ENCODE measurements around the gene DRC1. TPM values are rescaled to one million over a fixed set of nuclear protein-coding genes. Genes with fewer than 3 reads are reported as not detected.

Gene DRC1
- total and polyA plus RNA-seq, 8 donors, result 0.19 to 0.54 TPM; not detected in 6

DNA sequence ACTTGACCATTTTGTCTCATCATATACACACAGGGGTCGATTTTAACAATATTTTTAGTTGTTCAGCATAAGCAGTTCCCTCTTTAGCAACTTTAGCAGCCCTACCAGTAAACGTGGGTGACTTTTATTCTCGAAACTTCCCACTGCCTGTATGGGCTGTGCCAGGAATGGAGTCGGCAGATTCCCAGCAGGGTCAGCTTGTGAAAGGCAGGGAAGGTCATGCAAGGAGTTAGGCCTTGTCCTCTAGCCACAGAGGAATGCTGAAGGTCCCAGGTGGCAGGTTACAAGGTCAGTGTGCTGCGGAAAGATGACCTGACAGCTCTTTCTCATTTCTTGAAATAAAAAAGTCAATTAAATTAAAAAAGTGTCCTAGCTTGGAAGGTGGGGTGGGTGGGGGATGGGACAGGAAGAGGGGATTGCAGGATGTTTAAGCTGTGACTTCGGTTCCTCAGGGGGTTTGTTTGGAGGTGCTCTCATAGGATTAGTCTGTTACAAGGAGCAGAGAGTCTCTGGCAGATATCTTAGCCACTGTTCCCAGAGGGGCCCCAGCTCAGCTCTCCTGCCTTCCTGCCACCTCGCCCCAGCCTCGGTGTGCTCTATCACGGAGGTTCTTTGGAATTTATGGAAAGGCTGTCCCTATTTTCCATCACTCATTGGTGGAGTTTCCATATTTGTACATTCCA lies 21.4 kb downstream of the DRC1 start:
- Histone ChIP-seq H3K9me3 (no peaks in the 10 kb centered on the region), H3K36me3 (no peaks in the 10 kb centered on the region), H3K4me1 (no peaks in the 10 kb centered on the region), H3K4me3 (no peak overlapping the region), H3K27ac (no peak overlapping the region), H3K27me3 (no peaks in the 10 kb centered on the region)
- ATAC-seq, result no peak
- no peak for DNase-seq
- intact Hi-C loops (cut with DNase I), result no loop called here
- 70 to 71% methylated on average over 9 of the region's 9 CpGs for WGBS, 2 donors
- no peak for FAIRE-seq
- TF ChIP-seq, protein P1, sequence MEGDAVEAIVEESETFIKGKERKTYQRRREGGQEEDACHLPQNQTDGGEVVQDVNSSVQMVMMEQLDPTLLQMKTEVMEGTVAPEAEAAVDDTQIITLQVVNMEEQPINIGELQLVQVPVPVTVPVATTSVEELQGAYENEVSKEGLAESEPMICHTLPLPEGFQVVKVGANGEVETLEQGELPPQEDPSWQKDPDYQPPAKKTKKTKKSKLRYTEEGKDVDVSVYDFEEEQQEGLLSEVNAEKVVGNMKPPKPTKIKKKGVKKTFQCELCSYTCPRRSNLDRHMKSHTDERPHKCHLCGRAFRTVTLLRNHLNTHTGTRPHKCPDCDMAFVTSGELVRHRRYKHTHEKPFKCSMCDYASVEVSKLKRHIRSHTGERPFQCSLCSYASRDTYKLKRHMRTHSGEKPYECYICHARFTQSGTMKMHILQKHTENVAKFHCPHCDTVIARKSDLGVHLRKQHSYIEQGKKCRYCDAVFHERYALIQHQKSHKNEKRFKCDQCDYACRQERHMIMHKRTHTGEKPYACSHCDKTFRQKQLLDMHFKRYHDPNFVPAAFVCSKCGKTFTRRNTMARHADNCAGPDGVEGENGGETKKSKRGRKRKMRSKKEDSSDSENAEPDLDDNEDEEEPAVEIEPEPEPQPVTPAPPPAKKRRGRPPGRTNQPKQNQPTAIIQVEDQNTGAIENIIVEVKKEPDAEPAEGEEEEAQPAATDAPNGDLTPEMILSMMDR (IDR thresholded peaks at IDR 0.05), result no peak

DNA sequence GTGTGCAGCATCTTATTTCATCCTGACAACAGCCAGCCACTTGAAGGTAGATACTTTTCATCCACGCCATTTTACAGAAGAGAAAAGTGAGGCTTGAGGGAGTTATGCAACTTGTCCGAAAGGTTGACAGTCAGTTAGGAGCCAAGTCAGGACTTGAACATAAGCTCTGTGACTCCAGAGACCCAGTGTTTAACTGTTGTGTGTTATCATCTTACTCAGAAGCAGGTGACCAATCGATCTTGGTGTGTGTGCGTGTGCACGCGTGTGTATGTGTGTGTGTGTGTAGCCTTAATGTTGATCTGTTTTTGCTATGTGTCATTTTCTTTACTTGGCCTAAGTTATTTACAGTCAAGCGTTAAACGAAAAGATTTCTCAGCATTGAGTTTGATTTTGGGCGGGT lies 22.0 kb downstream of the DRC1 start:
- no peak for FAIRE-seq
- Histone ChIP-seq H3K27ac (no peak overlapping the region), H3K36me3 (no peaks in the 10 kb centered on the region), H3K4me1 (no peaks in the 10 kb centered on the region), H3K27me3 (no peaks in the 10 kb centered on the region), H3K4me3 (no peak overlapping the region), H3K9me3 (no peaks in the 10 kb centered on the region)
- TF ChIP-seq, protein P1 (IDR thresholded peaks at IDR 0.05), result no peak
- DNase-seq, result peak in 1 of 6 donors; percentile 20
- ATAC-seq, result peak in 3 of 4 donors; percentile 61 to 70 (median 63)
- 39 to 50% methylated on average over 9 of the region's 9 CpGs for WGBS, 2 donors
- intact Hi-C loops (cut with DNase I), result no loop called here

DNA sequence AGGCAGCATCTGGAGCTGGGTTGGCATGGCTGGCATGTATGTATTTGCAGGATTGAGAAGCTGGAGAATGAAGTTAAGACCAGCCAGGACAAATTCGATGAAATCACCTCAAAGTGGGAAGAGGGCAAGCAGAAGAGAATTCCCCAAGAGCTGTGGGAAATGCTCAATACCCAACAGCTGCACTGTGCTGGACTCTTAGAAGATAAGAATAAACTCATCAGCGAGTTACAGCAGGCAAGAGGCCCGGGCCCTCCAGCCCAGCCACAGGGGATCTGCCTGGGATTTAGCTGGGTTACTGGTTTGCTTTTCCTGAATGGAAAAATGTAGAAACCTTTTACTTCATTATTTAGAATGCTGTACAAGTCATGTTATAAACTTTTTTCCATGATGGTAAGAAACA lies 22.5 kb downstream of the DRC1 start:
- DNase-seq (peak in 3 of 6 donors; percentile 19 to 37 (median 29)), FAIRE-seq (no peak), ATAC-seq (peak; percentile 52 to 91 (median 66))
- TF ChIP-seq, protein P1 (IDR thresholded peaks at IDR 0.05), result no peak
- no peaks in the 10 kb centered on the region for H3K4me1 ChIP-seq
- no peaks in the 10 kb centered on the region for H3K27me3 ChIP-seq
- intact Hi-C loops (cut with DNase I), result no loop called here
- H3K27ac ChIP-seq, result no peak overlapping the region
- no peaks in the 10 kb centered on the region for H3K9me3 ChIP-seq
- H3K36me3 ChIP-seq, result no peaks in the 10 kb centered on the region
- no peak overlapping the region for H3K4me3 ChIP-seq
- 17 to 19% methylated on average over 3 of the region's 3 CpGs for WGBS, 2 donors

DNA sequence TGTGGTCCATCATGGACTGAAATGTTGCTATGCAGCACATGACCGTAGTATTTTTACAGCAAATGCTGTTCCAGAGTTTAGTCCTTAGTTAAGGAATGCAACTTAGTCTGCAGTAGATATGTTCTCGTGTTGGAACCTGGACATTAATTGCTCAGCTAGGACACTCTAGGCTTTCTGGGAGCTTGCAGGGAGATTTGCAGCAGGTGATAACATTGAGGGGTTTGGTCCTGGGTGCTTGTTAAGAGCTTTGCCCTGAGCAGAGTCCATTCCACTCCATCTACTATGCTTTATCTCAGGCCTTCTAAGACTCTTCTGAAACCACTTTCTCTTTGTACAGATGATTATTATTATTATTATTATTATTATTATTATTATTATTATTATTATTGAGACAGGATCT lies 27.1 kb downstream of the DRC1 start:
- Histone ChIP-seq H3K27me3 (no peaks in the 10 kb centered on the region), H3K36me3 (no peaks in the 10 kb centered on the region), H3K4me3 (no peak overlapping the region), H3K9me3 (no peaks in the 10 kb centered on the region), H3K27ac (no peak overlapping the region), H3K4me1 (no peaks in the 10 kb centered on the region)
- ATAC-seq (no peak), DNase-seq (no peak), FAIRE-seq (no peak)
- 88 to 95% methylated on average over 2 of the region's 2 CpGs for WGBS, 2 donors
- intact Hi-C loops (cut with DNase I), result no loop called here
- TF ChIP-seq, protein P1 (IDR thresholded peaks at IDR 0.05), result no peak

DNA sequence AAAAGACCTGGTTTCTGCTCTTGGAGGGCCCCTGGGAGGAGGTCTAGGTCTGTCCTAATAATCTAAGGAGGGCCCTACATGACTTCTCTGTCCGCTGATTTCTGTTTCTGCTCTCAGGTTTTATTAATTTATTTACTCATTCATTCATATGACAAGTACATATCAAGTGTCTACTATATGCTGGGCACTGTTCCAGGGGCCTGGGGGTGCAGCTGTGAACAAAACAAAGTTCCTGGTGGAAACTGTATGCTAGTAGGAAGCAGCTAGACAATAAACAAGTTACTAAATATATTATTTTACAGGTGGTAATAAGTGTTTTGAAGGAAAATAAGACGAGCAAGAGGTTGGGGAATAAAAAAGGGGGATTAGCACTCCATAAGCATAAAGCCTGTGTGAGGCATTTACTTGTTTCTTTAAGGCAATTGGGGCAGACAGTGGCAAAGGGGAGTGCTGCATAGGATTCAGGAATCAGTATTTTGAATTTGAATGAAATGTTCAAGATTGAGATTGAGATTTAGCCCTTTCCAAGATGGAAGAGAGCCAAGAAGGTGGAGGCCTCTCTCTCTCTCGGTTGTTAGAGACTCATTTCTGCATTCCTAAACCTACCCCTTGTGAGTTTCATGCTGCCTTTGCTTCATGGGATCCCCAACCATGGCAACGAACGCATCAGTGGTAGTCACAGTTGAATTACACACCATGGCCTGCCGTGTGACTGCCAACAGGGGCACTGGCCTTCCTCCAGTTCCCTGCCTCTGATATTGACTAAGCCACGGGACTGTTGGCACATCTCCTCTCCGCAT lies 28.3 kb downstream of the DRC1 start:
- Histone ChIP-seq H3K27me3 (no peaks in the 10 kb centered on the region), H3K27ac (no peak overlapping the region), H3K4me3 (no peak overlapping the region), H3K4me1 (no peaks in the 10 kb centered on the region), H3K36me3 (no peaks in the 10 kb centered on the region), H3K9me3 (no peaks in the 10 kb centered on the region)
- TF ChIP-seq, protein P1 (IDR thresholded peaks at IDR 0.05), result no peak
- ATAC-seq (no peak), DNase-seq (no peak), FAIRE-seq (no peak)
- WGBS, 2 donors, result 58 to 59% methylated on average over 8 of the region's 8 CpGs
- intact Hi-C loops (cut with DNase I), result no loop called here

All from pancreas (tissue), 10 donors.